HG03060 (cell line): ENCODE measurements around the gene GNE.

Experiments
- ATAC-seq: cut with Tn5 transposase; IDR thresholded peaks from one replicate; pipeline ENCODE4 v1.9.1; 2021; ENCODE audit warnings: low read depth, moderate number of reproducible peaks; ENCODE audit not compliant: unreplicated experiment

Gene GNE

GRCh38 chr9:36174271-36174670, 84.0 kb downstream of the GNE start:
- ATAC-seq: no peak

GRCh38 chr9:36173861-36174260, 84.4 kb downstream of the GNE start:
- ATAC-seq: no peak

- ATAC-seq: no peak
Observed at GRCh38 chr9:36170531-36170930, 87.7 kb downstream of the GNE start.

GRCh38 chr9:36169708-36170107, 88.5 kb downstream of the GNE start:
- no peak for ATAC-seq

- ATAC-seq: no peak
Observed at GRCh38 chr9:36169166-36169565, 89.1 kb downstream of the GNE start, which contains the start of gene CCIN. TSS of gene CCIN (plus strand) at chr9:36169388. CDS start at chr9:36169503, 115 bp downstream.

- no peak for ATAC-seq
Observed at GRCh38 chr9:36166168-36166927, 91.9 kb downstream of the GNE start.

GRCh38 chr9:36165826-36166167, 92.5 kb downstream of the GNE start:
- ATAC-seq: no peak

GRCh38 chr9:36164989-36165388, 93.3 kb downstream of the GNE start:
- no peak for ATAC-seq
